Endothelial cell of hepatic sinusoid (primary cell): ENCODE data around the gene FCGR1A.
"Not testable (repeated sequence)": the region's sequence is repeated elsewhere in the genome, so short reads cannot be mapped to it uniquely, and the experiment has no call there.

Experiments
- in situ Hi-C: cut with HindIII; loops from 2 replicates; pipeline ENCODE4 v1.10.0; 2017; ENCODE audit warnings: low sequenced_read_pairs

Gene FCGR1A

GRCh38 chr1:149831764-149832315, 49.3 kb downstream of the FCGR1A start:
- in situ Hi-C loops: not testable (repeated sequence)

DNA sequence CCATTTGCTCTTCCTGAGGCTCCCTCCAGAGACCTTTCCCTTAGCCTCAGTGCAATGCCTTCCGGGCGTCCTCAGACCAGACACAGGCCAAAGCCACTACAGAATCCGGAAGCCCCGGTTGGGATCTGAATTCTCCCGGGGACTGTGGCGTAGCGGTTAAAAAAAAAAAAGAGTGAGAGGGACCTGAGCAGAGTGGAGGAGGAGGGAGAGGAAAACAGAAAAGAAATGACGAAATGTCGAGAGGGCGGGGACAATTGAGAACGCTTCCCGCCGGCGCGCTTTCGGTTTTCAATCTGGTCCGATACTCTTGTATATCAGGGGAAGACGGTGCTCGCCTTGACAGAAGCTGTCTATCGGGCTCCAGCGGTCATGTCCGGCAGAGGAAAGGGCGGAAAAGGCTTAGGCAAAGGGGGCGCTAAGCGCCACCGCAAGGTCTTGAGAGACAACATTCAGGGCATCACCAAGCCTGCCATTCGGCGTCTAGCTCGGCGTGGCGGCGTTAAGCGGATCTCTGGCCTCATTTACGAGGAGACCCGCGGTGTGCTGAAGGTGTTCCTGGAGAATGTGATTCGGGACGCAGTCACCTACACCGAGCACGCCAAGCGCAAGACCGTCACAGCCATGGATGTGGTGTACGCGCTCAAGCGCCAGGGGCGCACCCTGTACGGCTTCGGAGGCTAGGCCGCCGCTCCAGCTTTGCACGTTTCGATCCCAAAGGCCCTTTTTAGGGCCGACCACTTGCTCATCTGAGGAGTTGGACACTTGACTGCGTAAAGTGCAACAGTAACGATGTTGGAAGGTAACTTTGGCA, 50.0 kb downstream of the FCGR1A start:
- in situ Hi-C loops: not testable (repeated sequence)

GRCh38 chr1:149833144-149833543, 50.6 kb downstream of the FCGR1A start:
- in situ Hi-C loops: not testable (repeated sequence)

GRCh38 chr1:149841149-149841548, 58.7 kb downstream of the FCGR1A start:
- in situ Hi-C loops: not testable (repeated sequence)
